ENCODE results near the gene VAV2.

Gene VAV2

DNA sequence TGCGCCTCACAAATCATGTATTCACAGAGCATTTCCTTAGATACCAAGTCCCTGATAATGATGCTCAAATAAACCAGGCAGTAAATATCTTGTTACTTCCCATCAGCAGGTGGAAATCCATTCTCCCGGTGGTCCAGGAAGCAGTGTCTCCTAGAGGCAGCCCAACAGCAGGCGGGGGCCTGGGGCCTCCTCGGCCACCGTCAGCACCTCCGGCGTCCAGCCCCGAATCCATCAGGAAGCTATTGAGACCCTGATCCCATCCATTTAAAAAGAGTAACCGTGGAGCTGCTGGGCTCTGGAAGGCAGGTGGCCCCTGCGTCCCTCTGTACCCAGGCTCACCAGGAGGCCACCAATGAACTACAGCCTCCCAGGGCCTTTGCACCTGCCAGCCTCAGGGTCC lies 54.0 kb downstream of the VAV2 start:
- Histone ChIP-seq H3K9me3 (ENCODE audit: control insufficient read depth, low read length) (no peaks in the 10 kb centered on the region), H3K4me1 (ENCODE audit: control insufficient read depth, insufficient read depth, low read length) (peaks cover 33% of the 10 kb centered on the region), H3K36me3 (ENCODE audit: control insufficient read depth, insufficient read depth, low read length) (no peaks in the 10 kb centered on the region), H3K27me3 (ENCODE audit: control insufficient read depth, insufficient read depth, low read length) (no peaks in the 10 kb centered on the region), H3K9ac (ENCODE audit: low read length) (no peak overlapping the region), H3K4me3 (ENCODE audit: low read length) (no peak overlapping the region)

- Histone ChIP-seq H3K4me1 (ENCODE audit: control insufficient read depth, insufficient read depth, low read length) (peaks cover 43% of the 10 kb centered on the region), H3K27me3 (ENCODE audit: control insufficient read depth, insufficient read depth, low read length) (no peaks in the 10 kb centered on the region), H3K9ac (ENCODE audit: low read length) (no peak overlapping the region), H3K9me3 (ENCODE audit: control insufficient read depth, low read length) (no peaks in the 10 kb centered on the region), H3K36me3 (ENCODE audit: control insufficient read depth, insufficient read depth, low read length) (no peaks in the 10 kb centered on the region), H3K4me3 (ENCODE audit: low read length) (peak overlapping the region; percentile 12)
Observed at GRCh38 chr9:133937120-133937519, 55.0 kb downstream of the VAV2 start.

- H3K36me3 ChIP-seq (ENCODE audit: control insufficient read depth, insufficient read depth, low read length) = no peaks in the 10 kb centered on the region
- peak overlapping the region; percentile 61 for H3K9ac ChIP-seq (ENCODE audit: low read length)
- H3K4me3 ChIP-seq (ENCODE audit: low read length) = no peak overlapping the region
- H3K9me3 ChIP-seq (ENCODE audit: control insufficient read depth, low read length) = no peaks in the 10 kb centered on the region
- H3K27me3 ChIP-seq (ENCODE audit: control insufficient read depth, insufficient read depth, low read length) = no peaks in the 10 kb centered on the region
- peaks cover 52% of the 10 kb centered on the region for H3K4me1 ChIP-seq (ENCODE audit: control insufficient read depth, insufficient read depth, low read length)
Observed at GRCh38 chr9:133935328-133936005, 56.7 kb downstream of the VAV2 start.

- no peaks in the 10 kb centered on the region for H3K36me3 ChIP-seq (ENCODE audit: control insufficient read depth, insufficient read depth, low read length)
- peaks cover 52% of the 10 kb centered on the region for H3K4me1 ChIP-seq (ENCODE audit: control insufficient read depth, insufficient read depth, low read length)
- peak overlapping the region; percentile 61 for H3K9ac ChIP-seq (ENCODE audit: low read length)
- H3K4me3 ChIP-seq (ENCODE audit: low read length) = no peak overlapping the region
- H3K9me3 ChIP-seq (ENCODE audit: control insufficient read depth, low read length) = no peaks in the 10 kb centered on the region
- no peaks in the 10 kb centered on the region for H3K27me3 ChIP-seq (ENCODE audit: control insufficient read depth, insufficient read depth, low read length)
Observed at GRCh38 chr9:133934482-133935232, 57.5 kb downstream of the VAV2 start.

- Histone ChIP-seq H3K9me3 (ENCODE audit: control insufficient read depth, low read length) (no peaks in the 10 kb centered on the region), H3K4me1 (ENCODE audit: control insufficient read depth, insufficient read depth, low read length) (peaks cover 58% of the 10 kb centered on the region), H3K27me3 (ENCODE audit: control insufficient read depth, insufficient read depth, low read length) (no peaks in the 10 kb centered on the region), H3K4me3 (ENCODE audit: low read length) (no peak overlapping the region), H3K9ac (ENCODE audit: low read length) (no peak overlapping the region), H3K36me3 (ENCODE audit: control insufficient read depth, insufficient read depth, low read length) (no peaks in the 10 kb centered on the region)
Observed at GRCh38 chr9:133933426-133934026, 58.6 kb downstream of the VAV2 start.

DNA sequence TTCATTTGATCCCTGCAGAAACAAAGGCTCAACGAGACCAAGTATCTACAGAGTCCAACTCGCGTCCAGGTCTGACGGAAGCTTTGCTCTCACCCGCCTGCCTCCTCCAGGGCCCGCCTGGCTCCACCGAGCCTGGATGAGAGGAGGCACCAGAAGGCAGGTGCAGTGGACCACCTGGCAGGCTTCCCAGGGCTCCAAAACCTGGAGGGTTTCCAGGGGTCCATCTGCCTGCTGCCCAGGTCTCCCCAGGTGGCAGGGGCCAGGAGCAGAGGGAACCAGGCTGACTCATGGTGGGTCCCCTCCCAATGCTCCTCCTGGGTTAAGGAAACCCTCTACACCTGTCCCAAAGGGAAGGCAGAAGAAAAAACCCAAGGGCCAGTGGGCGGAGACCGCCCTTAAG lies 59.5 kb downstream of the VAV2 start:
- peaks cover 66% of the 10 kb centered on the region for H3K4me1 ChIP-seq (ENCODE audit: control insufficient read depth, insufficient read depth, low read length)
- no peaks in the 10 kb centered on the region for H3K36me3 ChIP-seq (ENCODE audit: control insufficient read depth, insufficient read depth, low read length)
- H3K27me3 ChIP-seq (ENCODE audit: control insufficient read depth, insufficient read depth, low read length) = no peaks in the 10 kb centered on the region
- H3K9ac ChIP-seq (ENCODE audit: low read length) = peak overlapping the region; percentile 37
- H3K4me3 ChIP-seq (ENCODE audit: low read length) = no peak overlapping the region
- H3K9me3 ChIP-seq (ENCODE audit: control insufficient read depth, low read length) = no peaks in the 10 kb centered on the region

DNA sequence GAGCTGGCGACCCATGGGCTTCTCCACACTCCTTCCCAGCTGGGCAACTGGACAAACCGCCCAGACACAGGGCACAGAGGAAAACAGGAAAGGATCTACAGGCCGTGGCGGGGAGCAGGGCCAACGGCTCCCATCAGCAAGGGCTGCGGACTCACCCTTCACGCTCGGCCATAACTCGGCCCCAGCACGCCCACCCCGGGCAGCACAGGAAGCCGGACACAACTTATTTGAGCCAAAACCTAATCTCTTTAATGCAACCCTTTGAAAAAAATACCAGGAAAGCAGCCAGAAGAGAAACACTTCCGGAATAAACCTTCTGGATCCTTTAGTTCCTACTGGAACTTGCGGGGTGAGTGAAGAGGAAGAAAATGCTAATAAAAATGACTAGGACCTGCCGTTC lies 59.9 kb downstream of the VAV2 start:
- Histone ChIP-seq H3K27me3 (ENCODE audit: control insufficient read depth, insufficient read depth, low read length) (no peaks in the 10 kb centered on the region), H3K36me3 (ENCODE audit: control insufficient read depth, insufficient read depth, low read length) (no peaks in the 10 kb centered on the region), H3K4me3 (ENCODE audit: low read length) (no peak overlapping the region), H3K4me1 (ENCODE audit: control insufficient read depth, insufficient read depth, low read length) (peaks cover 69% of the 10 kb centered on the region), H3K9me3 (ENCODE audit: control insufficient read depth, low read length) (no peaks in the 10 kb centered on the region), H3K9ac (ENCODE audit: low read length) (peak overlapping the region; percentile 37)

DNA sequence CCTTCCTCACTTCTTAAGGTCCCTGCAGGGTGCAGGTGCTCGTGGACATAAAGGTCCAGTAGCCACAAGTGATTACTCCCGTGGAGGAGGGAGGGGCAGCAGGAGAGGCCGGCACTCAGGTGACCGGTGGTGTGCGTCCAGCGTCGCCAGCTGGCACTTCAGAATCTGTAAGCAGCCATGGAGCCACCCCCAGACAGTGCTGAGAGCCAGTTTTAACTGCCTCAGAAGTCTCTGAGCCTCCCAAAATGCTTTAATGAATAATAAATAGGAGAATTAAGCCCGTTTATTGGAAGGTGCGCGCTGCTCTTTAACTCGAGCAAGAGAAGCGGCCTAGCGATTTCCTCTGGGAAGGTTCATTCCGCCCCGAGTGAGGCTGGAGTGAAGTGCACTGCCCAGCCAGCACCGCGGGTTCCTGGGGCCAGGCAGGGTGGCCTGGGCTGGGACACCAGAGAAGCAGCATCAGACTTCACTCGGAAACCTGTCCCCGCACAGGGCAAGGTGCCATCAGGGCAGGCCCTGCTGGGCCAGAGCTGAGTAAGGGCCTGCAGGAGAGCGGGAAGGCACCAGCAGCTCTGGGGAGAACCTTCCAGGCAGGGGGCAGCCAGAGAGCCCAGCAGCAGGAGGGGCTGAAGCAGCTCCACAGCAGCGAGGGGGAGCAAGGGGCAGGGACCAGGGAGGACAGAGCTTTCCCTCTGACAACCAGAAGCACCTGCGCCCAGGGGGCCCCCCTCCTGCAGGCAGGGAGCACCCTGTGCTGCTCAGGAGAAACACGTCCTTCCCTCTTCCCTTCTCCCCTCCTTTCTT lies 61.2 kb downstream of the VAV2 start:
- Histone ChIP-seq H3K36me3 (ENCODE audit: control insufficient read depth, insufficient read depth, low read length) (no peaks in the 10 kb centered on the region), H3K27me3 (ENCODE audit: control insufficient read depth, insufficient read depth, low read length) (no peaks in the 10 kb centered on the region), H3K4me3 (ENCODE audit: low read length) (no peak overlapping the region), H3K9me3 (ENCODE audit: control insufficient read depth, low read length) (no peaks in the 10 kb centered on the region), H3K4me1 (ENCODE audit: control insufficient read depth, insufficient read depth, low read length) (peaks cover 56% of the 10 kb centered on the region), H3K9ac (ENCODE audit: low read length) (no peak overlapping the region)

- Histone ChIP-seq H3K9me3 (ENCODE audit: control insufficient read depth, low read length) (no peaks in the 10 kb centered on the region), H3K36me3 (ENCODE audit: control insufficient read depth, insufficient read depth, low read length) (no peaks in the 10 kb centered on the region), H3K27me3 (ENCODE audit: control insufficient read depth, insufficient read depth, low read length) (no peaks in the 10 kb centered on the region), H3K4me3 (ENCODE audit: low read length) (no peak overlapping the region), H3K9ac (ENCODE audit: low read length) (no peak overlapping the region), H3K4me1 (ENCODE audit: control insufficient read depth, insufficient read depth, low read length) (peaks cover 49% of the 10 kb centered on the region)
Observed at GRCh38 chr9:133930046-133930681, 62.0 kb downstream of the VAV2 start.

DNA sequence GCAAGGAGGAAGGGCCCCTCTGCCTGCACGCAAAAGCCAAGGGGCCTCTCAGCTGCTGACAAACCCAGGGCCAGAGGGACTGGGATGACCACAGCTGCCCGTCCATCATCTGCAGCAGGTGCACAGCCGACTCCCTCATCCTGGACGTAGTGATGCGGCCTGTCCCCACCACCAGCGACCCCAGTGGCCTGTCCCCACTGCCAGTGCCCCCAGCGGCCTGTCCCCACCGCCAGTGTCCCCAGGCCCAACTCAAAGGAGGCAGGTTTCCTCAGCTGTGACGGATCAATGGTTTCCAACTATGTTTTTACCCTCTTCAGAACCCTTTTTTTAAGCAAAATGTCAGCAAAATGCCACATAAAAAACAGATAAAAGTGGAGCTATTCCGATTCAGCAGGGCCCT lies 62.5 kb downstream of the VAV2 start:
- H3K9me3 ChIP-seq (ENCODE audit: control insufficient read depth, low read length) = no peaks in the 10 kb centered on the region
- no peaks in the 10 kb centered on the region for H3K27me3 ChIP-seq (ENCODE audit: control insufficient read depth, insufficient read depth, low read length)
- H3K9ac ChIP-seq (ENCODE audit: low read length) = no peak overlapping the region
- H3K4me1 ChIP-seq (ENCODE audit: control insufficient read depth, insufficient read depth, low read length) = peaks cover 44% of the 10 kb centered on the region
- H3K4me3 ChIP-seq (ENCODE audit: low read length) = no peak overlapping the region
- no peaks in the 10 kb centered on the region for H3K36me3 ChIP-seq (ENCODE audit: control insufficient read depth, insufficient read depth, low read length)

- Histone ChIP-seq H3K27me3 (ENCODE audit: control insufficient read depth, insufficient read depth, low read length) (no peaks in the 10 kb centered on the region), H3K9me3 (ENCODE audit: control insufficient read depth, low read length) (no peaks in the 10 kb centered on the region), H3K36me3 (ENCODE audit: control insufficient read depth, insufficient read depth, low read length) (no peaks in the 10 kb centered on the region), H3K4me1 (ENCODE audit: control insufficient read depth, insufficient read depth, low read length) (peaks cover 39% of the 10 kb centered on the region), H3K4me3 (ENCODE audit: low read length) (no peak overlapping the region), H3K9ac (ENCODE audit: low read length) (no peak overlapping the region)
Observed at GRCh38 chr9:133928248-133928764, 63.8 kb downstream of the VAV2 start.

Measured in mucosa of stomach (tissue), 1 donor.